Stomach (tissue), 9 donors: ENCODE data around the gene ANAPC13. TPM values are rescaled to one million over a fixed set of nuclear protein-coding genes. Genes with fewer than 3 reads are reported as not detected.

Experiments used
- DNase-seq, 2 donors: peaks; one replicate each; pipeline versions ENCODE4 v3.0.0 to v3.0.0-alpha.2; 2013 to 2019
- H3K27ac ChIP-seq, 5 donors: fragments of 200-600 bp in 4 of 5; sonication (generic) in 4 of 5; one replicate each; pipeline ENCODE4 v1.5.1; 2013 to 2019; ENCODE audit warnings: mild to moderate bottlenecking in 1 of 5, moderate library complexity in 1 of 5
- H3K27me3 ChIP-seq, 3 donors: fragments of 200-600 bp; sonication (generic); one replicate each; pipeline ENCODE4 v1.5.1; 2017 to 2019; ENCODE audit warnings: mixed run types in 1 of 3
- H3K36me3 ChIP-seq, 4 donors: fragments of 200-600 bp; sonication (generic); 1 replicate in 3 of 4; 2 replicates in 1 of 4; pipeline ENCODE4 v1.5.1; 2016 to 2019
- H3K4me1 ChIP-seq, 4 donors: fragments of 200-600 bp; sonication (generic); one replicate each; pipeline ENCODE4 v1.5.1; 2016 to 2019
- H3K4me3 ChIP-seq, 4 donors: fragments of 200-600 bp; sonication (generic) in 3 of 4; one replicate each; pipeline ENCODE4 v1.5.1; 2016 to 2019; ENCODE audit warnings: mild to moderate bottlenecking in 1 of 4
- H3K9me3 ChIP-seq, 4 donors: fragments of 200-600 bp; sonication (generic); one replicate each; pipeline ENCODE4 v1.5.1; 2016 to 2019
- EP300 ChIP-seq: sonication (generic); formaldehyde crosslinking; IDR thresholded peaks from one replicate; pipeline ENCODE4 v1.6.1; 2017; ENCODE audit warnings: antibody characterized with exemption
- POLR2A ChIP-seq, 4 donors: fragments of 450-650 bp; IDR thresholded peaks; one replicate each; pipeline ENCODE4 v1.6.1; 2016; ENCODE audit warnings: antibody characterized with exemption in 4 of 4, control low read depth in 2 of 4, mild to moderate bottlenecking in 1 of 4, moderate library complexity in 1 of 4
- POLR2AphosphoS5 ChIP-seq, 3 donors: sonication (generic); formaldehyde crosslinking; IDR thresholded peaks; one replicate each; pipeline ENCODE4 v1.6.1; 2016; ENCODE audit warnings: antibody characterized with exemption in 3 of 3
- WGBS, 5 donors: extraction: QIAGEN DNeasy Blood & Tissue Kit in 3 of 5; methylation state at CpG; one replicate each; pipeline versions ENCODE4 v1.1.5 to v1.1.7; 2013 to 2018; 5-methylcytosine and 5-hydroxymethylcytosine counted together
- intact Hi-C: fragments of 100-400 bp; cut with DNase I; formaldehyde crosslinking; loops from one replicate; pipeline ENCODE4 v1.15.1; 2023; ENCODE audit warnings: low total_unique reads
- polyA plus RNA-seq, 3 donors: library from polyadenylated mRNA; stranded (reverse); fragments of 200-250 nt; gene quantifications; one replicate each; pipeline ENCODE4 v1.2.3, GENCODE V29; 2013
- total RNA-seq, 5 donors: library from RNA; depleted of rRNA; stranded (reverse); fragments of >200 nt; gene quantifications; one replicate each; pipeline versions ENCODE4 v1.1.0 to v1.2.3, GENCODE V29; 2014 to 2016
- TF ChIP-seq, protein P1 (sequence below), 7 experiments: fragments of 450-650 bp in 4 of 7; fragments of 200-600 bp in 3 of 7; sonication (generic) in 3 of 7; IDR thresholded peaks; one replicate each; pipeline ENCODE4 v1.5.1; 2016 to 2019; ENCODE audit warnings: antibody characterized with exemption in 7 of 7, control low read depth in 2 of 7, mild to moderate bottlenecking in 1 of 7
- donor health status: healthy with polysubstance abuse.
- donor health status: Bipolar disorder and iron deficiency.
- donor health status: healthy.

ANAPC13 gene
- total and polyA plus RNA-seq, 8 donors, result 3.2 to 130 (median 44.4) TPM

- no peak for DNase-seq
- 85 to 98% (median 94%) methylated on average over 2 of the region's 2 CpGs for WGBS, 5 donors
- intact Hi-C loops, result no loop called here
- H3K4me1 ChIP-seq, result peaks cover 0 to 14% (median 8%) of the 10 kb centered on the region in 4 donors
- H3K4me3 ChIP-seq, result no peak overlapping the region
- no peak overlapping the region for H3K27ac ChIP-seq
- TF ChIP-seq, protein P1, sequence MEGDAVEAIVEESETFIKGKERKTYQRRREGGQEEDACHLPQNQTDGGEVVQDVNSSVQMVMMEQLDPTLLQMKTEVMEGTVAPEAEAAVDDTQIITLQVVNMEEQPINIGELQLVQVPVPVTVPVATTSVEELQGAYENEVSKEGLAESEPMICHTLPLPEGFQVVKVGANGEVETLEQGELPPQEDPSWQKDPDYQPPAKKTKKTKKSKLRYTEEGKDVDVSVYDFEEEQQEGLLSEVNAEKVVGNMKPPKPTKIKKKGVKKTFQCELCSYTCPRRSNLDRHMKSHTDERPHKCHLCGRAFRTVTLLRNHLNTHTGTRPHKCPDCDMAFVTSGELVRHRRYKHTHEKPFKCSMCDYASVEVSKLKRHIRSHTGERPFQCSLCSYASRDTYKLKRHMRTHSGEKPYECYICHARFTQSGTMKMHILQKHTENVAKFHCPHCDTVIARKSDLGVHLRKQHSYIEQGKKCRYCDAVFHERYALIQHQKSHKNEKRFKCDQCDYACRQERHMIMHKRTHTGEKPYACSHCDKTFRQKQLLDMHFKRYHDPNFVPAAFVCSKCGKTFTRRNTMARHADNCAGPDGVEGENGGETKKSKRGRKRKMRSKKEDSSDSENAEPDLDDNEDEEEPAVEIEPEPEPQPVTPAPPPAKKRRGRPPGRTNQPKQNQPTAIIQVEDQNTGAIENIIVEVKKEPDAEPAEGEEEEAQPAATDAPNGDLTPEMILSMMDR (IDR thresholded peaks at IDR 0.05), result no peak
- TF ChIP-seq EP300 (no peak), POLR2AphosphoS5 (IDR thresholded peaks at IDR 0.05) (no peak), POLR2A (IDR thresholded peaks at IDR 0.05) (no peak)
- no peaks in the 10 kb centered on the region for H3K9me3 ChIP-seq
- H3K36me3 ChIP-seq, result no peaks in the 10 kb centered on the region
- H3K27me3 ChIP-seq, result no peaks in the 10 kb centered on the region
These were observed 44.0 kb downstream of the ANAPC13 start for GRCh38 chr3:134441821-134442220.

- Histone ChIP-seq H3K4me3 (no peak overlapping the region), H3K9me3 (no peaks in the 10 kb centered on the region), H3K27me3 (no peaks in the 10 kb centered on the region), H3K36me3 (no peaks in the 10 kb centered on the region), H3K4me1 (peaks cover 0 to 9% (median 4%) of the 10 kb centered on the region in 4 donors), H3K27ac (no peak overlapping the region)
- TF ChIP-seq, protein P1 (IDR thresholded peaks at IDR 0.05), result no peak
- TF ChIP-seq POLR2AphosphoS5 (IDR thresholded peaks at IDR 0.05) (no peak), POLR2A (IDR thresholded peaks at IDR 0.05) (no peak), EP300 (no peak)
- DNase-seq, result no peak
- WGBS, 5 donors, result 70 to 90% (median 83%) methylated on average over 1 of the region's 1 CpG
- intact Hi-C loops, result no loop called here
These were observed 44.5 kb downstream of the ANAPC13 start for GRCh38 chr3:134441321-134441720.

DNA sequence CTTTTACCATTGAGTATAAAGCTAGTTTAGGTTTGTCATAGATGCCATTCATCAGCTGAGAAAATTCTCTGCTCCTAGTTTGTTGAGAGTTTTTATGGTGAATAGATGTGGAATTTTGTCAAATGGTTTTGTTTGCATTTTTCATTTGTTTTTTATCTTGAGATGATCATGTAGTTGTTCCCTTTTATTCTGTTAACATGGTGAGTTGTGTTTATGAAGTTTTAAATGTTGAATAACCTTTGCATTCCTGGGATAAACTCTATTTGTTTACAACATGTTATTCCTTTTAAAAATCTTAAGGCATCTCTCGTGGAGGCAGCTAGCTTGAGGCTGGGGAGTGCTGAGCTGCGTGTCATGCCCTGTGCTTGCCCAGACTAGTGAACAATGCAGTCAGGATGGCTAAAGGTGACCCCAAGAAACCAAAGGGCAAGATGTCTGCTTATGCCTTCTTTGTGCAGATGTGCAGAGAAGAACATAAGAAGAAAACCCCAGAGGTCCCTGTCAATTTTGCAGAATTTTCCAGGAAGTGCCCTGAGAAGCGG is 48.5 kb downstream of the ANAPC13 start:
- Histone ChIP-seq H3K9me3 (no peaks in the 10 kb centered on the region), H3K27me3 (no peaks in the 10 kb centered on the region), H3K4me3 (no peak overlapping the region), H3K27ac (no peak overlapping the region), H3K36me3 (no peaks in the 10 kb centered on the region), H3K4me1 (no peaks in the 10 kb centered on the region)
- WGBS, 5 donors, result 66 to 77% (median 73%) methylated on average over 3 of the region's 3 CpGs
- no peak for DNase-seq
- intact Hi-C loops, result no loop called here
- TF ChIP-seq POLR2AphosphoS5 (IDR thresholded peaks at IDR 0.05) (no peak), EP300 (no peak), POLR2A (IDR thresholded peaks at IDR 0.05) (no peak)

DNA sequence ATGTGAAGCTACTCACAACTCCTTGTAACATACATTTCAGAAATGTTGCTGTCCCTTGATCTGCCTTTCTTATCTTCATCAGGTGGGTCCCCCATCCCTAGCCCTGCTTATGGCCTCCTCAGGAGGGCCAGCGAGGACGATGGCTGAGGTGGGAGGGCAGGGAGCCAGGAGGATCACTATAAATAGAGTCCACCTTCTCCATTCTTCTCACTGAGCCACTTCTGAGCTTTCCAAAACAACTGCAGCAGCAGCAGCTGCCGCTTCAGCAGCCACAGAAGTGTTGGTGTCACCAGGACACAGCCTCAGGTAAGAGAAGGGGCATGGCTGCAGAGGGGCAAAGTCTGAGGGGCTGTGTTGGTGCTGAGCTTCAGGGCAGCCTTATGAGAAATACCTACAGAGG is 53.5 kb downstream of the ANAPC13 start:
- intact Hi-C loops, result no loop called here
- WGBS, 5 donors, result 87 to 93% (median 89%) methylated on average over 3 of the region's 3 CpGs
- no peak for TF ChIP-seq POLR2AphosphoS5 (IDR thresholded peaks at IDR 0.05)
- no peak for TF ChIP-seq EP300
- TF ChIP-seq, protein P1 (IDR thresholded peaks at IDR 0.05), result no peak
- TF ChIP-seq POLR2A (IDR thresholded peaks at IDR 0.05), result no peak
- Histone ChIP-seq H3K4me3 (no peak overlapping the region), H3K9me3 (no peaks in the 10 kb centered on the region), H3K36me3 (no peaks in the 10 kb centered on the region), H3K4me1 (no peaks in the 10 kb centered on the region), H3K27ac (no peak overlapping the region), H3K27me3 (no peaks in the 10 kb centered on the region)
- DNase-seq, result no peak

DNA sequence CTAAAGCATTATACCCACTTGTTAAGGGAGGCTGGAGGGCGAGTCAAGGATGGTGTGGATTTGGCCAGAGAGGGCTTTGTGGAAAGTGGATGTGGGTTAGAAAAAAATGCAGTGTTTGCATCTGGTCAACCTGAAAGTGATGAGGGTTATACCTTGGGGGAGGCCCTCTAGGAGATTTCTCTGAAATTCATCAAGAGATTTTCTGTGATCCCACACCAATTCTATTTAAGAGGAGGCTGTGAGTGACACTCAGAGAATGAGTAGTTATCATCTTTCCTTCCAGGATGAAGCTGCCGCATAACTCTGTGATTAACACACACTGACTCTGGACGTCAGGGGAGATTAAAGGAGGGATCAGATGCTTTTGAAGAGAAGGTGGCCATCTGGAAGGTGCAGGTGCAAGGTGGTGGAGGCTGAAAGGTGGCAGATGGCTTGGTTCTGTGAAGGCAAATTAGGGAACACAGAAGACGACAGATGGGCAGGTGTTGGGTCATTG is 54.8 kb downstream of the ANAPC13 start:
- intact Hi-C loops, result no loop called here
- H3K4me1 ChIP-seq, result no peaks in the 10 kb centered on the region
- TF ChIP-seq POLR2AphosphoS5 (IDR thresholded peaks at IDR 0.05), result no peak
- no peak for TF ChIP-seq POLR2A (IDR thresholded peaks at IDR 0.05)
- TF ChIP-seq EP300, result no peak
- TF ChIP-seq, protein P1 (IDR thresholded peaks at IDR 0.05), result no peak
- no peak overlapping the region for H3K27ac ChIP-seq
- 70 to 78% (median 73%) methylated on average over 4 of the region's 4 CpGs for WGBS, 5 donors
- H3K9me3 ChIP-seq, result no peaks in the 10 kb centered on the region
- no peaks in the 10 kb centered on the region for H3K36me3 ChIP-seq
- no peaks in the 10 kb centered on the region for H3K27me3 ChIP-seq
- DNase-seq, result no peak
- H3K4me3 ChIP-seq, result no peak overlapping the region
